DOHH2 (cell line): Measurements from ENCODE around the gene PAK1.

Source experiments
- H3F3A ChIP-seq: fragments of 200-600 bp; sonication (generic), shearing (Covaris generic); 2 replicates; pipeline ENCODE4 v1.6.0; 2016; ENCODE audit warnings: antibody characterized with exemption, mild to moderate bottlenecking; ENCODE audit not compliant: control insufficient read depth, insufficient read depth
- H3K27ac ChIP-seq: fragments of 200-600 bp; sonication (generic); 2 replicates; pipeline ENCODE4 v1.5.1; 2014; ENCODE audit warnings: low read depth, mild to moderate bottlenecking, low read length, moderate library complexity
- H3K27me3 ChIP-seq: fragments of 200-600 bp; sonication (generic); 2 replicates; pipeline ENCODE4 v1.6.1; 2014; ENCODE audit warnings: mild to moderate bottlenecking, low read length, mixed read lengths; ENCODE audit not compliant: control insufficient read depth
- H3K36me3 ChIP-seq: fragments of 200-600 bp; sonication (generic); 2 replicates; pipeline ENCODE4 v1.6.1; 2014; ENCODE audit warnings: mild to moderate bottlenecking, low read length, moderate library complexity, mixed read lengths; ENCODE audit not compliant: control insufficient read depth
- H3K4me1 ChIP-seq: fragments of 200-600 bp; sonication (generic); 2 replicates; pipeline ENCODE4 v1.6.1; 2014; ENCODE audit warnings: mild to moderate bottlenecking, low read length, mixed read lengths; ENCODE audit not compliant: control insufficient read depth
- H3K4me2 ChIP-seq: fragments of 200-600 bp; sonication (generic); 2 replicates; pipeline ENCODE4 v1.6.0; 2014; ENCODE audit warnings: mild to moderate bottlenecking, low read length, moderate library complexity
- H3K4me3 ChIP-seq: fragments of 200-600 bp; sonication (generic); 2 replicates; pipeline ENCODE4 v1.5.1; 2014; ENCODE audit warnings: mild to moderate bottlenecking, low read length, mixed read lengths
- H3K79me2 ChIP-seq: fragments of 200-600 bp; sonication (generic); 2 replicates; pipeline ENCODE4 v1.6.1; 2014; ENCODE audit warnings: mild to moderate bottlenecking, low read length, mixed read lengths; ENCODE audit not compliant: control insufficient read depth
- H3K9me2 ChIP-seq: fragments of 200-600 bp; sonication (generic); replicated peaks from 2 replicates; pipeline ENCODE4 v1.6.1; 2014; ENCODE audit warnings: mild to moderate bottlenecking, low read length, mixed read lengths; ENCODE audit not compliant: control insufficient read depth
- H3K9me3 ChIP-seq: fragments of 200-600 bp; sonication (generic); 2 replicates; pipeline ENCODE4 v1.6.1; 2014; ENCODE audit warnings: antibody characterized with exemption, low read length, mixed read lengths; ENCODE audit not compliant: control insufficient read depth, insufficient read depth
- H4K20me1 ChIP-seq: fragments of 200-600 bp; sonication (generic); 2 replicates; pipeline ENCODE4 v1.6.0; 2014; ENCODE audit warnings: low read depth, mild to moderate bottlenecking, antibody characterized with exemption, low read length, moderate library complexity; ENCODE audit not compliant: control insufficient read depth, insufficient read depth
- EZH2phosphoT487 ChIP-seq: fragments of 200-600 bp; sonication (generic); IDR thresholded peaks from 2 replicates; pipeline ENCODE4 v1.6.1; 2017; ENCODE audit warnings: borderline replicate concordance, mild to moderate bottlenecking, antibody characterized with exemption, low read length, moderate library complexity, mixed read lengths
- TF ChIP-seq, protein P1 (sequence below): fragments of 200-600 bp; sonication (generic); IDR thresholded peaks from one replicate; pipeline ENCODE4 v1.5.1; 2014; ENCODE audit warnings: antibody characterized with exemption, mild to moderate bottlenecking, low read depth, low read length; ENCODE audit not compliant: poor library complexity, severe bottlenecking

Gene PAK1

DNA sequence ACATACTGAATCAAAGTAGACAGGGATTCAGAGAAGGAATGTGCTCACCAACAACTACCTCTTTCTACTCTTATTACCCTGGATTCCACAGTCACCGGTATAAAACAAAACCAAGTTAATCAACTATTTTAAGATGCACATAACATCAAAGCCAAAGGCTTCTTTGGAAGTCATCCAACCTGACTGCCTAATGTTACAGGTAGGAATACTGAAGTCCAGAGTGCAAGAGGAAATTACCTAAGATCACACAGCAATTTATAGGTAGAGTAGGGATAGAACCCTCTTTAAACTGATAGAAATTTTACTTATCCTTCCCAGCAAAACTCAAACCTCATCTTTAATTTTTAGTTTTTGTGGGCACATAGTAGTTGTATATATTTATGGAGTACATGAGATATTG lies 76.3 kb downstream of the PAK1 start:
- no peaks in the 10 kb centered on the region for H3K9me3 ChIP-seq
- no peaks in the 10 kb centered on the region for H3K9me2 ChIP-seq
- H3K27me3 ChIP-seq = no peaks in the 10 kb centered on the region
- peaks cover 11% of the 10 kb centered on the region; the same call in 1 of the 2 replicates for H3K79me2 ChIP-seq
- no peaks in the 10 kb centered on the region for H4K20me1 ChIP-seq
- no peak overlapping the region for H3K4me2 ChIP-seq
- H3K27ac ChIP-seq = no peak overlapping the region
- no peaks in the 10 kb centered on the region for H3F3A ChIP-seq
- no peaks in the 10 kb centered on the region for H3K36me3 ChIP-seq
- no peak for TF ChIP-seq EZH2phosphoT487
- TF ChIP-seq, protein P1, sequence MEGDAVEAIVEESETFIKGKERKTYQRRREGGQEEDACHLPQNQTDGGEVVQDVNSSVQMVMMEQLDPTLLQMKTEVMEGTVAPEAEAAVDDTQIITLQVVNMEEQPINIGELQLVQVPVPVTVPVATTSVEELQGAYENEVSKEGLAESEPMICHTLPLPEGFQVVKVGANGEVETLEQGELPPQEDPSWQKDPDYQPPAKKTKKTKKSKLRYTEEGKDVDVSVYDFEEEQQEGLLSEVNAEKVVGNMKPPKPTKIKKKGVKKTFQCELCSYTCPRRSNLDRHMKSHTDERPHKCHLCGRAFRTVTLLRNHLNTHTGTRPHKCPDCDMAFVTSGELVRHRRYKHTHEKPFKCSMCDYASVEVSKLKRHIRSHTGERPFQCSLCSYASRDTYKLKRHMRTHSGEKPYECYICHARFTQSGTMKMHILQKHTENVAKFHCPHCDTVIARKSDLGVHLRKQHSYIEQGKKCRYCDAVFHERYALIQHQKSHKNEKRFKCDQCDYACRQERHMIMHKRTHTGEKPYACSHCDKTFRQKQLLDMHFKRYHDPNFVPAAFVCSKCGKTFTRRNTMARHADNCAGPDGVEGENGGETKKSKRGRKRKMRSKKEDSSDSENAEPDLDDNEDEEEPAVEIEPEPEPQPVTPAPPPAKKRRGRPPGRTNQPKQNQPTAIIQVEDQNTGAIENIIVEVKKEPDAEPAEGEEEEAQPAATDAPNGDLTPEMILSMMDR = no peak
- no peaks in the 10 kb centered on the region for H3K4me1 ChIP-seq
- H3K4me3 ChIP-seq = no peak overlapping the region

DNA sequence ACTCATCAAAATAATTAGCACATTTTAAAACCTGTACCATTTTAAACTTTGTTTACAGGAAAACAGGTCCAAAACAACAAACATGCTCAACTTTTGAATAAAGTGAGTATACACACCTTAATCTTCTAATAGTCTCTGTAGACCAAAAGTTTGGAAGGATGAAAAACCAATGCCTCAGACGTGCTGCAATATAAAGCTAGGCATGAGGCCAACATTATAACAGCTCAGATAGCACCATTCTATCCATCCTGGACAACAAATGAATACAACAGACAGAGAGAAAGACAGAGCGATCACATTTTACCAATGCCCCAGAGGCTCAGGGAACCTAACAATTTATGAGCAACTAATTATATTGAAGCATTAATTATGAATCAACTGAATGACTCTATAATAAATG lies 77.0 kb downstream of the PAK1 start:
- Histone ChIP-seq H3K36me3 (no peaks in the 10 kb centered on the region), H3K9me2 (no peaks in the 10 kb centered on the region), H3K27me3 (no peaks in the 10 kb centered on the region), H3K9me3 (no peaks in the 10 kb centered on the region), H3K79me2 (peaks cover 11% of the 10 kb centered on the region; the same call in 1 of the 2 replicates), H3F3A (no peaks in the 10 kb centered on the region), H3K4me1 (no peaks in the 10 kb centered on the region), H3K4me2 (no peak overlapping the region), H3K27ac (no peak overlapping the region), H4K20me1 (no peaks in the 10 kb centered on the region), H3K4me3 (no peak overlapping the region)
- no peak for TF ChIP-seq EZH2phosphoT487
- TF ChIP-seq, protein P1 = no peak

DNA sequence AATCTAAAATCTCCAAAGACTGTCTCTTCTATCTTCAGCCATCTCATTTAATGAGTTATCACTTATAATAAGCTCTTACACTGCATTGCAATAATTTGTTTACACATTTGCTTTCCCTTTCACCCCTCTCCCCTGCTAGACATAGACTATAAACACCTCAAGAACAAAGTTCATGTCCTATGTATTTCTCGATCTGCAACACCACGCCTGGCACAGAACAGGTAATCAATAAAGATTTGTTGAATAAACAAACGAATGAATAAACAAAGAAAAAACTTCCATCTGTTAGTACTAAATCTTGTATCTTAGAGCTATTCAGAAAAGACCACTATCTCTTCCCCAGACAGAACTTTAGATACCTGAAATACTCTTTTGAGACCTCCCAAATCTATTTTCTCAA lies 77.6 kb downstream of the PAK1 start:
- H3K4me2 ChIP-seq = no peak overlapping the region
- H3K4me3 ChIP-seq = no peak overlapping the region
- no peak overlapping the region for H3K27ac ChIP-seq
- H3K9me2 ChIP-seq = no peaks in the 10 kb centered on the region
- H3K9me3 ChIP-seq = no peaks in the 10 kb centered on the region
- no peaks in the 10 kb centered on the region for H3K4me1 ChIP-seq
- no peaks in the 10 kb centered on the region for H3K27me3 ChIP-seq
- H4K20me1 ChIP-seq = no peaks in the 10 kb centered on the region
- H3F3A ChIP-seq = no peaks in the 10 kb centered on the region
- H3K36me3 ChIP-seq = no peaks in the 10 kb centered on the region
- H3K79me2 ChIP-seq = peaks cover 11% of the 10 kb centered on the region; the same call in 1 of the 2 replicates
- TF ChIP-seq EZH2phosphoT487 = no peak
- TF ChIP-seq, protein P1 = no peak
